Measurements from ENCODE around the gene FAM184B. TPM values are rescaled to one million over a fixed set of nuclear protein-coding genes. Genes with fewer than 3 reads are reported as not detected.

The FAM184B gene
- polyA plus RNA-seq, 1 donor from 2014 or later: 0.10 TPM

- no peak overlapping the region for H3K4me2 ChIP-seq (ENCODE audit: low read length)
- H3K9me3 ChIP-seq (ENCODE audit: low read length): no peaks in the 10 kb centered on the region
- H3K9ac ChIP-seq (ENCODE audit: low read length): no peak overlapping the region
- no peaks in the 10 kb centered on the region for H3F3A ChIP-seq (ENCODE audit: insufficient read depth, low read length, poor library complexity, severe bottlenecking)
- H3K27ac ChIP-seq (ENCODE audit: low read length): no peak overlapping the region
- H2AFZ ChIP-seq (ENCODE audit: low read depth, low read length): no peak overlapping the region
- no peaks in the 10 kb centered on the region for H4K20me1 ChIP-seq (ENCODE audit: insufficient read depth)
- TF ChIP-seq CTCF (IDR thresholded peaks at IDR 0.05; ENCODE audit: poor library complexity, severe bottlenecking) (no peak), MXI1 (conservative IDR thresholded peaks at IDR 0.05; ENCODE audit: poor library complexity, severe bottlenecking) (no peak), EZH2 (IDR thresholded peaks at IDR 0.05; ENCODE audit: borderline replicate concordance, insufficient read depth, low read length, poor library complexity, severe bottlenecking) (no peak), SMC3 (conservative IDR thresholded peaks at IDR 0.05; ENCODE audit: poor library complexity) (no peak), TAF1 (IDR thresholded peaks at IDR 0.05; ENCODE audit: low read depth) (no peak), REST (IDR thresholded peaks at IDR 0.05; ENCODE audit: borderline replicate concordance) (no peak), EP300 (conservative IDR thresholded peaks at IDR 0.05; ENCODE audit: poor library complexity, severe bottlenecking) (no peak), POLR2AphosphoS5 (IDR thresholded peaks at IDR 0.05) (no peak), RAD21 (conservative IDR thresholded peaks at IDR 0.05) (no peak)
- H3K79me2 ChIP-seq (replicated peaks; ENCODE audit: insufficient read depth, low read length): no peaks in the 10 kb centered on the region
- H3K4me3 ChIP-seq (ENCODE audit: low read length): no peak overlapping the region
- H3K27me3 ChIP-seq (ENCODE audit: insufficient read depth, low read depth, low read length): no peaks in the 10 kb centered on the region
- H3K9me2 ChIP-seq (ENCODE audit: insufficient read depth, low read length): no peaks in the 10 kb centered on the region
- no peaks in the 10 kb centered on the region for H3K36me3 ChIP-seq (ENCODE audit: insufficient read depth, low read length)
These were observed 192.1 kb downstream of the FAM184B start for GRCh38 chr4:17589355-17589754.

- no peak overlapping the region for H3K4me2 ChIP-seq (ENCODE audit: low read length)
- TF ChIP-seq POLR2AphosphoS5 (IDR thresholded peaks at IDR 0.05) (no peak), REST (IDR thresholded peaks at IDR 0.05; ENCODE audit: borderline replicate concordance) (no peak), EP300 (conservative IDR thresholded peaks at IDR 0.05; ENCODE audit: poor library complexity, severe bottlenecking) (no peak), TAF1 (IDR thresholded peaks at IDR 0.05; ENCODE audit: low read depth) (no peak), MXI1 (conservative IDR thresholded peaks at IDR 0.05; ENCODE audit: poor library complexity, severe bottlenecking) (no peak), RAD21 (conservative IDR thresholded peaks at IDR 0.05) (no peak), CTCF (IDR thresholded peaks at IDR 0.05; ENCODE audit: poor library complexity, severe bottlenecking) (no peak), SMC3 (conservative IDR thresholded peaks at IDR 0.05; ENCODE audit: poor library complexity) (no peak)
- no peak overlapping the region for H3K27ac ChIP-seq (ENCODE audit: low read length)
- no peaks in the 10 kb centered on the region for H3K9me2 ChIP-seq (ENCODE audit: insufficient read depth, low read length)
- no peaks in the 10 kb centered on the region for H3K79me2 ChIP-seq (replicated peaks; ENCODE audit: insufficient read depth, low read length)
- no peaks in the 10 kb centered on the region for H3K9me3 ChIP-seq (ENCODE audit: low read length)
- no peaks in the 10 kb centered on the region for H4K20me1 ChIP-seq (ENCODE audit: insufficient read depth)
- no peaks in the 10 kb centered on the region for H3K36me3 ChIP-seq (ENCODE audit: insufficient read depth, low read length)
- no peak overlapping the region for H3K9ac ChIP-seq (ENCODE audit: low read length)
- no peak overlapping the region for H3K4me3 ChIP-seq (ENCODE audit: low read length)
- no peaks in the 10 kb centered on the region for H3F3A ChIP-seq (ENCODE audit: insufficient read depth, low read length, poor library complexity, severe bottlenecking)
- H2AFZ ChIP-seq (ENCODE audit: low read depth, low read length): no peak overlapping the region
- no peaks in the 10 kb centered on the region for H3K27me3 ChIP-seq (ENCODE audit: insufficient read depth, low read depth, low read length)
These were observed 194.2 kb downstream of the FAM184B start for GRCh38 chr4:17587094-17587822.

Data from neural cell (in vitro differentiated cells).